Esophagus squamous epithelium (tissue), 5 donors: Measurements from ENCODE around the gene TIAM2. TPM values are rescaled to one million over a fixed set of nuclear protein-coding genes. Genes with fewer than 3 reads are reported as not detected.

Source experiments
- DNase-seq: peaks from one replicate; lab custom pipeline; 2025; lab: John Stamatoyannopoulos, UW
- H3K27ac ChIP-seq, 4 donors: fragments of 200-600 bp; sonication (generic); one replicate each; pipeline ENCODE4 v1.5.1; 2016 to 2019; ENCODE audit warnings: mild to moderate bottlenecking in 1 of 4
- H3K27me3 ChIP-seq, 4 donors: fragments of 200-600 bp; sonication (generic); 1 replicate in 3 of 4; 2 replicates in 1 of 4; pipeline versions ENCODE4 v1.5.1 to v1.6.0; 2017 to 2021; ENCODE audit warnings: antibody characterized with exemption in 1 of 4
- H3K36me3 ChIP-seq, 3 donors: fragments of 200-600 bp; sonication (generic); one replicate each; pipeline ENCODE4 v1.5.1; 2016 to 2019
- H3K4me1 ChIP-seq, 3 donors: fragments of 200-600 bp; sonication (generic); one replicate each; pipeline ENCODE4 v1.5.1; 2017 to 2019
- H3K4me3 ChIP-seq, 4 donors: fragments of 200-600 bp; sonication (generic); 1 replicate in 3 of 4; 2 replicates in 1 of 4; pipeline ENCODE4 v1.5.1; 2016 to 2019; ENCODE audit warnings: mild to moderate bottlenecking in 2 of 4, moderate library complexity in 1 of 4
- H3K9me3 ChIP-seq, 3 donors: fragments of 200-600 bp; sonication (generic); one replicate each; pipeline ENCODE4 v1.5.1; 2016 to 2019
- CTCF ChIP-seq, 6 experiments: fragments of 450-650 bp in 4 of 6; fragments of 200-600 bp in 2 of 6; sonication (generic) in 2 of 6; IDR thresholded peaks; one replicate each; pipeline ENCODE4 v1.5.1; 2016 to 2019; ENCODE audit warnings: antibody characterized with exemption in 6 of 6, mild to moderate bottlenecking in 4 of 6, moderate library complexity in 4 of 6
- POLR2A ChIP-seq, 4 donors: fragments of 450-650 bp; IDR thresholded peaks; one replicate each; pipeline ENCODE4 v1.6.1; 2017; ENCODE audit warnings: antibody characterized with exemption in 4 of 4, mild to moderate bottlenecking in 4 of 4, moderate library complexity in 3 of 4
- WGBS, 2 donors: methylation state at CpG; one replicate each; pipeline ENCODE4 v1.1.5; 2018; 5-methylcytosine and 5-hydroxymethylcytosine counted together
- intact Hi-C: fragments of 100-400 bp; cut with DNase I; formaldehyde crosslinking; loops from one replicate; pipeline ENCODE4 v1.15.0; 2022
- total RNA-seq, 4 donors: library from RNA; depleted of rRNA; stranded (reverse); fragments of >200 nt; gene quantifications; one replicate each; pipeline ENCODE4 v1.1.0, GENCODE V29; 2016
- donor health status: DM: yes; HTN: yes; CAD: no.

TIAM2 gene
- total RNA-seq, 4 donors from 2014 or later, result 2.3 to 10.3 (median 5.6) TPM

GRCh38 chr6:155023717-155024116, 28.6 kb downstream of the TIAM2 start:
- no peak overlapping the region for H3K27ac ChIP-seq
- TF ChIP-seq CTCF (IDR thresholded peaks at IDR 0.05) (no peak), POLR2A (IDR thresholded peaks at IDR 0.05) (no peak)
- H3K9me3 ChIP-seq, result no peaks in the 10 kb centered on the region
- intact Hi-C loops, result no loop called here
- DNase-seq, result no peak
- H3K4me3 ChIP-seq, result no peak overlapping the region
- WGBS, 2 donors, result 94 to 98% methylated on average over 6 to 7 of the region's 7 CpGs
- no peaks in the 10 kb centered on the region for H3K27me3 ChIP-seq
- no peaks in the 10 kb centered on the region for H3K36me3 ChIP-seq
- H3K4me1 ChIP-seq, result peaks cover 0 to 15% (median 0%) of the 10 kb centered on the region in 3 donors

- WGBS, 2 donors, result 69 to 74% methylated on average over 2 of the region's 2 CpGs
- intact Hi-C loops, result no loop called here
- no peak for DNase-seq
- H3K4me1 ChIP-seq, result peaks cover 0 to 15% (median 0%) of the 10 kb centered on the region in 3 donors
- no peaks in the 10 kb centered on the region for H3K27me3 ChIP-seq
- no peak overlapping the region for H3K27ac ChIP-seq
- H3K4me3 ChIP-seq, result no peak overlapping the region
- no peaks in the 10 kb centered on the region for H3K9me3 ChIP-seq
- TF ChIP-seq CTCF (IDR thresholded peaks at IDR 0.05), result no peak
- no peak for TF ChIP-seq POLR2A (IDR thresholded peaks at IDR 0.05)
- H3K36me3 ChIP-seq, result no peaks in the 10 kb centered on the region
Observed at GRCh38 chr6:155024391-155025027, 29.4 kb downstream of the TIAM2 start.

- Histone ChIP-seq H3K27ac (no peak overlapping the region), H3K4me1 (peaks cover 0 to 28% (median under 1%) of the 10 kb centered on the region in 3 donors), H3K4me3 (no peak overlapping the region), H3K36me3 (no peaks in the 10 kb centered on the region), H3K9me3 (no peaks in the 10 kb centered on the region), H3K27me3 (no peaks in the 10 kb centered on the region)
- intact Hi-C loops, result no loop called here
- TF ChIP-seq POLR2A (IDR thresholded peaks at IDR 0.05), result no peak
- DNase-seq, result no peak
- 33 to 73% methylated on average over 4 of the region's 4 CpGs for WGBS, 2 donors
Observed at GRCh38 chr6:155026022-155026705, 31.0 kb downstream of the TIAM2 start.

- Histone ChIP-seq H3K36me3 (no peaks in the 10 kb centered on the region), H3K27me3 (no peaks in the 10 kb centered on the region), H3K27ac (no peak overlapping the region), H3K9me3 (no peaks in the 10 kb centered on the region), H3K4me3 (no peak overlapping the region), H3K4me1 (peaks cover 0 to 33% (median 5%) of the 10 kb centered on the region in 3 donors)
- intact Hi-C loops, result no loop called here
- 61 to 71% methylated on average over 4 of the region's 4 CpGs for WGBS, 2 donors
- DNase-seq, result no peak
- TF ChIP-seq POLR2A (IDR thresholded peaks at IDR 0.05) (no peak), CTCF (IDR thresholded peaks at IDR 0.05) (no peak)
Observed at GRCh38 chr6:155026706-155027045, 31.6 kb downstream of the TIAM2 start.

- Histone ChIP-seq H3K9me3 (no peaks in the 10 kb centered on the region), H3K36me3 (no peaks in the 10 kb centered on the region), H3K4me3 (no peak overlapping the region), H3K27me3 (no peaks in the 10 kb centered on the region), H3K4me1 (peaks cover 0 to 56% (median 14%) of the 10 kb centered on the region in 3 donors), H3K27ac (peak overlapping the region in 1 of 4 donors; percentile 65)
- DNase-seq, result no peak
- TF ChIP-seq CTCF (IDR thresholded peaks at IDR 0.05) (no peak), POLR2A (IDR thresholded peaks at IDR 0.05) (no peak)
- intact Hi-C loops, result no loop called here
- WGBS, 2 donors, result 82 to 88% methylated on average over 8 of the region's 8 CpGs
Observed at GRCh38 chr6:155030148-155030720, 35.1 kb downstream of the TIAM2 start.
